Cardiac fibroblast (primary cell): ENCODE data around the gene SPATA21.
"Not testable (repeated sequence)": the region's sequence is repeated elsewhere in the genome, so short reads cannot be mapped to it uniquely, and the experiment has no call there.

Source experiments
- DNase-seq, 2 donors: peaks; one replicate each; pipeline versions ENCODE4 v3.0.0 to v3.0.0-alpha.2; 2010; ENCODE audit warnings: low read depth in 2 of 2
- H3K4me3 ChIP-seq, 2 donors: replicated peaks in 1 of 2; 1 replicate in 1 of 2; 2 replicates in 1 of 2; pipeline ENCODE4 v1.5.1; 2011; ENCODE audit warnings: low read depth in 2 of 2, low read length in 2 of 2, mild to moderate bottlenecking in 2 of 2, moderate library complexity in 1 of 2
- TF ChIP-seq, protein P1 (sequence below): IDR thresholded peaks from one replicate; pipeline ENCODE4 v1.5.1; 2011; ENCODE audit warnings: low read depth, mild to moderate bottlenecking, low read length, inconsistent platforms

The SPATA21 gene, protein sequence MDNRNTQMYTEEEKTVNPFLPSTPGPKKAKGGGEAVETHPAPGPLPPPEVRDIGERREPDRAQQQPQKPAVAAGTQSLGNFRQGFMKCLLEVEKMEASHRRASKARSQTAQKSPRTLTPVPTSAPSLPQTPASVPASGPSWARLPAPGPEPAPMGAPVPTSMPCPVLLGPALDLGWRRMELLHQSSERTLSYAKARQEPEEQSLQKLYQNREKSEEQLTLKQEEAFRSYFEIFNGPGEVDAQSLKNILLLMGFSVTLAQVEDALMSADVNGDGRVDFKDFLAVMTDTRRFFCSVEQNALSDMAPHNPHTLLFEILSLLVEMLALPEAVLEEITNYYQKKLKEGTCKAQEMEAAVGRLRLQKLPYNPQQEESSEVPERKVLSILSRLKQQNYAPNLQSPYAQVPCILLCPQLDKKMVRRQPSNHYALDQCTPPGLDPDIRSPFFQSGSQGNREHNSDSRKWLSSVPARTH

DNA sequence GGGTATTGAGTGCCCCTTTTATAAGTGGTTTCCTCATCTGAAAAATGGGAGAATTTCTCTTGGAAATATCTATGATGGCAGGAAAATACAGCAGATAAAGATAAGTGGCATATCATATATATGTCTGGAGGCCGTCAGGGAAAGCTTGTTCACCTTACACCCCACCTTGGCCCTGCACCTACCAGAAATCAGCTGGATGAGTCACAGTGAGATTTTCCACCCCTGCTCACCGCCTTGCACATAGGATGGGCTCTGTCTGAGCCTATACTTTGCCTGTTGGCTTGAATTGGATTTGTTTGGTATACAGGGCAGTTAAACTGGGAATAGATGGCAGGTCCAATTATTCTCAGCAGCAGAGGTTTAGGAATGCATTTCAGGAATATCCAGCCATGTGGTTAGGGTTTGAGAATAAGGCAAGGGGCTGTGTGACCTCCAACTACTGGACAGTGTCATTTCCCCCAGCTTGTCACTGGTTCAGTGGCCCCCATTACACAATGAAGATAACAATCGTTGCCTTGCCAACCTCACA lies at the start of gene SPATA21:
SPATA21 (minus strand) TSS at position 479 of the 529 bp plus-strand sequence. CDS start 6,053 bp downstream, outside the sequence.
- no peak for DNase-seq
- TF ChIP-seq, protein P1, sequence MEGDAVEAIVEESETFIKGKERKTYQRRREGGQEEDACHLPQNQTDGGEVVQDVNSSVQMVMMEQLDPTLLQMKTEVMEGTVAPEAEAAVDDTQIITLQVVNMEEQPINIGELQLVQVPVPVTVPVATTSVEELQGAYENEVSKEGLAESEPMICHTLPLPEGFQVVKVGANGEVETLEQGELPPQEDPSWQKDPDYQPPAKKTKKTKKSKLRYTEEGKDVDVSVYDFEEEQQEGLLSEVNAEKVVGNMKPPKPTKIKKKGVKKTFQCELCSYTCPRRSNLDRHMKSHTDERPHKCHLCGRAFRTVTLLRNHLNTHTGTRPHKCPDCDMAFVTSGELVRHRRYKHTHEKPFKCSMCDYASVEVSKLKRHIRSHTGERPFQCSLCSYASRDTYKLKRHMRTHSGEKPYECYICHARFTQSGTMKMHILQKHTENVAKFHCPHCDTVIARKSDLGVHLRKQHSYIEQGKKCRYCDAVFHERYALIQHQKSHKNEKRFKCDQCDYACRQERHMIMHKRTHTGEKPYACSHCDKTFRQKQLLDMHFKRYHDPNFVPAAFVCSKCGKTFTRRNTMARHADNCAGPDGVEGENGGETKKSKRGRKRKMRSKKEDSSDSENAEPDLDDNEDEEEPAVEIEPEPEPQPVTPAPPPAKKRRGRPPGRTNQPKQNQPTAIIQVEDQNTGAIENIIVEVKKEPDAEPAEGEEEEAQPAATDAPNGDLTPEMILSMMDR: no peak
- H3K4me3 ChIP-seq: no peak within 1 kb of the TSS

DNA sequence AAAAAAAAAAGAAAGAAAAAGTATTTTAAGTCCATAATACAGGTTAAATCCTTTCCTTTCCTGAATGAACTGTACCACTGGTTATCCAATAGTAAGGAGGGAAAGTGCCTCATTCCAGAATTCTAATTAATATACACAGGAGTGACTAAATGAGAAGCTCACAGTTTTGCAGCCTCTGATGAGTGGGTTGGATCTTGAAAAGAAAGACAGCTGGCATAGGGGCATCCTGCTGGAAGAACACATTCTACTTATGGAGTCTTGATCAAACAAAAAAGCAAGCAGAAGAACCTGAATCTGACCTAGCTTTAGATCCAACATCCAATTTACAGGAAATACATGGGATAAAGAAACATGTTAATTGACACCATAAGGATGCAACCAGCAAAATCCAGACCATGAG lies 49.8 kb upstream of the SPATA21 start:
- not testable (repeated sequence) for H3K4me3 ChIP-seq, DNase-seq

DNA sequence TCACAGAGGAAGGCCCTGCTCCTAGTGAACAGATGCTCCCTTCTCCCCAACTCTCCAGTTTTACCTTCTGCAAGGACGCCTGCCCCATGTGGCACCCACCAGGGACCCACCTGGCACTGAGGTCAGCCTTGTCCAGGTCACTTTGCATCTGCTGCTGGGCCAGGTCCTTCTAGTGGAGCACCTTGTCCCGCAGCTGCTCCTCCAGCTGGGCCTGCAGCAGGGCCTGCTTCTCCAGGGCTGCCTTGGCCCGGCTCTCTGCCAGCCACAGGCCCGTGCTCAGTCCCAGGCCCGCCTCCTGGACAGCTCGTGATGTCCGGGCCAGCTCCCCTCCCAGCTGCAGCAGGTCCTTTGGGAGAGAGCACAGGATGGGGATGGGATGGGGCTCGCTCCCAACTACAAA lies 49.1 kb upstream of the SPATA21 start:
- DNase-seq: not testable (repeated sequence)

DNA sequence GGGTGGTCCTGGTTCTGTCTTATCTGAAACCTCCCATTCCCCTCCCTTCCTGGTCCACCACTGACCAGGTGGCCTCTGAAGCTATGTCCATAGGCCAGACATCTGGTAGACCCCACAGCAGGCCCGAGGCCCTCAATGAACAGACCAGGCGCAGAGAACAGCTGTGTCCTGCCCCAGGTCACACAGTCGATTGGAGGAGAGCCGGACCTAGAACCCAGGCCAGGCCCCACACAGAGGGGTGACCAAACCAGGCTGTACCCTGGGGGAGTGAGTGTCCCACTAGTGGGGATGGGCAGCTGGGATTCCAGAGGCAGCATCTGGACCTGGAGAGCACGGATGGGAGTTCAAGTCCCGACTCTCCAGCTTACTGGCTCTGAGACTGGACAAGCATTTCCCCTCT lies 47.7 kb upstream of the SPATA21 start:
- TF ChIP-seq, protein P1: no peak
- no peak for DNase-seq

More for the DNA sequence above, 49.1 kb upstream of the SPATA21 start:
- not testable (repeated sequence) for H3K4me3 ChIP-seq

DNA sequence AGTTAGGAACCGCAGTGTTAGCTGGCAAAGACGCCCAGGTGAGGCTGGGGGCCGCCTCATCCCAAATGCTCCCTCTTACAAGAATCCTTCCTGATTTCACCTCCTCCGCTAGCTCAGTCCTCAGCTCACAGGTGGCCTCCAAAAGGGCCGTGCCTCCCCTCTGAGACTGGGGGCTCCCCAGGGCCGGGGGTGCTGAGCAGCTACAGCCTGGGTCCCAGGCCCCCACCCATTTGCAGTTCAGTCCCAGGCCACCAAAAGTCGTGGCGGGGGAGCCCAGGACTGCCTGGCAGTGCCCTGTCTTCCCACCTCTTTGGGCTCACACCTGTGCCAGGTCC lies 47.2 kb upstream of the SPATA21 start:
- no peak for DNase-seq
- TF ChIP-seq, protein P1: no peak
- no peak overlapping the region for H3K4me3 ChIP-seq

More for the DNA sequence above, 47.7 kb upstream of the SPATA21 start:
- no peak overlapping the region for H3K4me3 ChIP-seq

DNA sequence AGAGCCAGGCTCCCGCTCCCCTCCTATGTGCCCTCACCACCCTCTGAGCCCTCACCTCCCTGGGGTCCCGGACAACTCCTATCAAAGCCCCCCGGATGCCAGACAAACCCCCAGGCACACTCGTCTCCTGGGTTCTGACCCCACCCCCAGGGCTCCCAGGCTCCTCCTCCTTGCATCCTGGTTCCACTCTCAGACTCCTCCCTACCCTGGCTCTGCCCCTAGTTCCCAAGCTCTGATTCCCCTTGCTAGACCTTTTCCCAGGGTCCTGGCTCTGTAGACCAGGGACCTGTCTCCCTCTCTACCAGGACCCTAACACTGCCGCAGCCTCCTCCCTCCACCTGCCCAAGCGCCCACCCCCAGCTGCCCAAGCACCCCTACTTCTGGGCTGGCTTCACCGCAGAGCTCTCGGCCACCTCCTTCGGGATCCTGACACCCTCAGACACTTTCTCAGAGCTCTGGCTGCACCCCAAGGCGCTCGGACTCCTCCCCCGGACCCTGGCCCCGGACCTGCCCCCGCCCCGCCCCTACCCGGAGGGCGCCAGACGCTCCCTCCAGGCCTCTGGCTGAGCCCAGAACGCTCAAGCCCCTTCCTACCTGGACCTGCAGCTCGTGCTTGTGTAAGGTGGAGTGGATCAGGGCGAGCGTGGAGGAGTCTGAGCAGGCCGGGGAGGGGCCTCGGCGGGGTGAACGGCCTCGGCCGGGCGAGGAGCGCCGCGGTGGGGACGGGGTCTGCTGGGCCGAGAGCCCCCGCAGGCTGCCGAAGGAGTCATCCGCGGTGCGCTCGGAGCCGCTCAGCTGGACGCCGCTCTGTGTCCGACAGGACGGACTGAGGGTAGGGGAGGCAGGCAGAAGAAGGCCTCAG lies 46.6 kb upstream of the SPATA21 start:
- DNase-seq, H3K4me3 ChIP-seq: not testable (repeated sequence)

DNA sequence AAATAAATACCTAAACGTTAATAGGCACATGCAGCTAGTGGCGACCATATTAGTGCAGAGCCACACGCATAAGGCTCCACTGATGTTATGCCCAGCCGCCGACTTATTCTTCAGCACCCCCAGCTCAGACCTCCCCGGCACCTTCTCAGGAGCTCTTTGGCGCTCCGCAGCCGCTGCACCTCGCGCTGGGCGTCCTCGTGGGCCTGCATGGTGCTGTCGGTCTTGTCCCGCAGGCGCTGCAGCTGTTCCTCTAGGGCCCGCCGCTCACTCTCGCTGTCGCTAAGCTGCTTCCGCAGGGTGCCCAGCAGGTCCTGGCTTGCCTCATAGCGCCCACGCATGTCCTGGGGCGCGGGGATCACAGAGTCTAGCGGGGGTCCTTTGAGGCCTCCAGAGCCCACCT lies 45.9 kb upstream of the SPATA21 start:
- H3K4me3 ChIP-seq, DNase-seq: not testable (repeated sequence)

DNA sequence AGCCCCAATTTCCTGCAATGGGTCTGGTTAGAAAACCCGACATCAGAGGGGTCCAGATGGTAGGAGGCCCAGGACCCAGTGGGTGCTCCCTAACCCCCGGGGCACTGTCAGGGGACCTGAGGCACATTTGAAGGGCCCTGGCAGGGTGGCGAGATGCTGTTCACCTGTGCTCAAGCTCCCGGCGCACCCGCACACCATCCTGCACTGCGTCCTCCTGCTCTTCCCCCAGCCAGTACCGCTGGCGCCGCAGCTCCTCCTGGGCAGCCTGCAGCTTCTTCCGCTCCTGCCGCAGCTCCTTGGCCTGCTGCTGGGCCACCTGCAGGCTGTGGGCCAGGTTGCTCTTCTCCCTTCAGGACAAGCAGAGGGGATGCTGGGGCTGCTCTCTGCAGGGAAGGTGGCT lies 40.9 kb upstream of the SPATA21 start:
- TF ChIP-seq, protein P1: no peak
- DNase-seq: no peak
- H3K4me3 ChIP-seq: no peak overlapping the region

DNA sequence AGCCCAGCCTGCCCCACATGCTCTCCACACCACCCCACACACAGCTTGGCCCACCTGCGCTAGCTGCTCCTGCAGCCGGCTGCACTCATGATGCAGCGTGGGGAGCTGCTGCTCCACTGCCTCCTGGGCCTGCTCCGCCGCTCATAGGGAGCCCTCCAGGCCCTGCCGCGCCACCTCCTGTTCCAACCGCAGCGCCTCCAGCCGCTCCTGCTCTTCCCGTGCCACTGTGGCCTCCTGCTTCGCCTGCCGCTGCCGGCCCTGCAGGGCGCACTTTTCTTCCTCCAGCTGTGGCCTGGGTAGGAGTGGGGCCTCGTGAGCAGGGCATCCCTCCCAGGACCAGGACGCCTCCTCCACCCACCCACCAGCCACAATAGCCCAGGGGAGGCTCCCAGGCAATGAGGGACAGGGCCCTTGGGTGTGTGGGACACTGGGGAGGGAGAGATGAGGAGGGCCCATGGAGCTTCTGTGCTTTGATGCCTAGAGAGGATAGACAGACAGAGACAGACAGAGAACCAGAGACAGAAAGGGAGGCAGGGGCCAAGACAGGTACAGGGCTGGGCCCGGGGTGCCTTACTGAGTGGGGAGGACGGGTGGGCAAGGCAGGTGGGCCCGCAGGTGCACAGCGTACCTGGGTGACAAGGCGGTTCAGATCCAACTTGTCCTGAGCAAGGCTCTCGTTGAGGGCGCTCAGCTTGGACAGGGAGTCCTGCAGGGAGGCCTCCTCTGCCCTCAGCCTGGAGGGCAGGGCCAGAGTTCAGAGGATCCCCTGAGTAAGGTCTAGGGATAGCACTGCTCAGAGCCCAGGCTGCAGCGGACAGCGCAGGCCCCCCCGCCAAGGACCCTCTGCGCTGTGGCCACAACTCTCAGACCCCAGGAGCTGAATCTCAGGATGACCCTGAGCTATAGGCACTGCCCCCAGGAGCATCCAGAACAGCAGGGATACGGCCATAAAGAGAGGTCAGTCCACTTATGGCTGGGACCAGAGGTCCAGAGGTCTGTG lies 38.8 kb upstream of the SPATA21 start:
- not testable (repeated sequence) for DNase-seq, H3K4me3 ChIP-seq

DNA sequence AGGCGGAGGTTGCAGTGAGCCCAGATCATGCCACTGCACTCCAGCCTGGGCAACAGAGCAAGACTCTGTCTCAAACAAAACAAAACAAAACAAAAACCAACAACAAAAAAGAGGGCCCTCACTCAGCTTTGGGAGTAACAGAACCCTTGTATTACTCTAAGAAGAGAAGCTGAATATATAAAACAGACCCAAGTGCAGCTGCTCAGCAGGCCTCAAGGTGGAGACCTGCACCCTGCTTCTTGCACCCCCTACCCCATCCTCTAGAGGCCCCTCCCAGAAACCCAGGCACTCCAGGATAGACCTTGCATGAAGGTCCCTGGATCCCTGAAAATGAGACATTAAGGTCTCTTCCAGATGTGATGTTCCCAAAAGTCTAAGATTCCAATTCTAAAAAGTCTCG lies 37.7 kb upstream of the SPATA21 start:
- DNase-seq, H3K4me3 ChIP-seq: not testable (repeated sequence)
